GM19193 (cell line): Measurements from ENCODE around the gene TMEM267.

Experiments used
- POLR2A ChIP-seq: IDR thresholded peaks from 4 replicates; pipeline ENCODE4 v1.6.1; 2011; ENCODE audit not compliant: insufficient read depth, insufficient read length; ENCODE audit errors: extremely low read depth

Gene TMEM267

GRCh38 chr5:43483298-43484105 is at the start of gene TMEM267:
TMEM267 (minus strand) TSS chr5:43483865; CDS start chr5:43453969, 29,896 bp downstream.
- peak; percentile 91 for TF ChIP-seq POLR2A

- no peak for TF ChIP-seq POLR2A
These were observed 47.0 kb upstream of the TMEM267 start for GRCh38 chr5:43530648-43531047.

DNA sequence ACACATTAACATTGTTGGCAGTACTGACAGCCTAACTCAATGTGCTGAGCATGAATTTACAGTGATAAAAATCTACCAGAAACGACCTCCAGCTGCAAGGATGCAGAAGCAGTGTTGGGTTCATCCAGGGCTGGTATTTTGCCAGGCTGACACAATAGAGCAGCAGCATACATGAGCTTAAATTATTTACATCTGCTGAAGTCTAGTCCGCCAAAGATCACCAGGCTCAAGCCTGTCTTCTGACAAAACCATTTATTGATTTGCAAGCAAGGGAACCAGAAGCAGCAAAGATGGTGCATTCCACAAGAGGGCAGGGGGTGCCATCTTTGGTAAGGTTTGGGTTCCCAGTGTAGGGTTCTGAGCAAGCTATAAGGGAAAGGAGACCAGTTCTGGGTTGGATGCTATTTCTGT is 40.0 kb upstream of the TMEM267 start:
- TF ChIP-seq POLR2A: no peak

GRCh38 chr5:43520615-43521014 is 37.0 kb upstream of the TMEM267 start:
- no peak for TF ChIP-seq POLR2A

GRCh38 chr5:43515678-43516048 is 32.0 kb upstream of the TMEM267 start:
- no peak for TF ChIP-seq POLR2A

- TF ChIP-seq POLR2A: peak; percentile 86
These were observed 31.4 kb upstream of the TMEM267 start, which contains the start of gene C5orf34 for GRCh38 chr5:43514816-43515677. C5orf34 (minus strand) TSS chr5:43515148; CDS start chr5:43509339, 5,809 bp downstream.

- no peak for TF ChIP-seq POLR2A
These were observed 30.8 kb upstream of the TMEM267 start for GRCh38 chr5:43514471-43514815.

- no peak for TF ChIP-seq POLR2A
These were observed 30.4 kb upstream of the TMEM267 start for GRCh38 chr5:43514025-43514424.

DNA sequence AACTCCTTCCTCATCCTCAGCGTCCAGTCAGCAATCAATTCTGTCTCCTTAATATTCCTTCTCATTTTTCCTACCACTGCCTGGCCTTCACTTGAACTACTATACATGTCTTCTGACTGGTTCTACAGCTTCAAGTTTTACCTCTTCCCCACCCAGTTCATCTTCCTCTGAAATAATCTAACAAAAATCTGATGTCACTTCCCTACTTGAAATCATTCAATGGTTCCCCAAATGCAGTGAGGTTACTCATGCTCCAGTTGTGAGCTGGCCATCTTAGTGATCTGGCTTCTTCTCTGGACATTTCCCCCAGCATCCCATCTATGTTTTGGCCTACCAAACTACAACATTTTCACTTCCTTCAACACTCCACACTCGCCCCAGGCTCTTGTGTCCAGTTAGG is 14.9 kb upstream of the TMEM267 start:
- TF ChIP-seq POLR2A: no peak

- no peak for TF ChIP-seq POLR2A
These were observed 13.8 kb upstream of the TMEM267 start for GRCh38 chr5:43497311-43498104.

DNA sequence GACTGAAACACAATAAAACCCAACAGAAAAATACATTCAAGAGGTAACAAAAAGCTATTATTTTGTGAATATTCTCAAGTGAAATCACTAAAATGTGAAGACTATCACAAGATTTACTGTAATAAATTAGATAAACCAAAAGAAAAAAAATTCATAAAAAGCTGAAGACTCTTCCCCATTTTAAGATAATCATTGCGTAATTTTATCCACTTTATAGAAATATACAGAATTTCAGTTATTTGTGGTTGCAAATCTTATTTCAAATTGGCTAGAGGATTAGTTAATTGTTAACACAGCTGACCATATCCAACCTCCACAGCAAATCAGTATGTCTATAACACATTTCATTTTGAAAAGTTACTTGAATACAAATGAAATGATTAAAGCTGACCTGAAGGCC is 7.7 kb upstream of the TMEM267 start:
- no peak for TF ChIP-seq POLR2A

DNA sequence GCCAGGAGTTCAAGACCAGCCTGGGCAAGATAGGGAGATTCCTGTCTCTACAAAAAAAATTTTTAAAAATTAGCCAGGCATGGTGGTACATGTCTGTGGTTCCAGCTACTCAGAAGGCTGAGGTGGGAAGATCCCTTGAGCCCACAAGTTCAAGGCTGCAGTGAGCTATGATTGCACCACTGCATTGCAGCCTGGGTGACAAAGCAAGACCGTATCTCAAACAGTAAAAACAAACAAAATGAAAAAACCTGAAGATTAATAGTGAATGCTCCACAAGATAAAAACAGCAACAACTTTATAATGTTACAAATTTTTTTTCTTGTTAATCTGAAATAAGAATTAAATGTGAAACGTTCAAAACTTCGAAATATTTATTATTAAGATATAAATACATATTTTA is 2.7 kb upstream of the TMEM267 start:
- TF ChIP-seq POLR2A: no peak

DNA sequence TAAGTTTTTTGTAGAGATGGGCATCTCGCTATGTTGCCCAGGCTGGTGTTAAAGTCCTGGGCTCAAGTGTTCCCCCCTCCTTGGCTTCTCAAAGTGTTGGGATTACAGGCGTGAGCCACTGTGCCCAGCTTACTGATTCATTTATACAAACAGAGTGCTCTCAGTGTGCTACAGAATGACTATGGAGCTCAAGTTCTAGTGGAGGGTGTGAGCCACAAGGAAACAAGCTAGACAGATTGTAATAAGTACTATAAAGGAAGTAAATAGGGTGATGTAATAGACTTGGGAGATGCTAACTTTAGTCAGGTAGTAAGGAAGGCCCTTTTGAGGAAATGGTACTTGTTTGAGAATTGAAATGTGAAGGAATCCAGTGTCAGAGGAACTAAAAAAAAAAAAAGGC is 1.7 kb upstream of the TMEM267 start:
- TF ChIP-seq POLR2A: no peak

- peak; percentile 41 for TF ChIP-seq POLR2A
These were observed 613 bp upstream of the TMEM267 start for GRCh38 chr5:43484106-43484849.
